Left colon (tissue), 2 donors: Measurements from ENCODE around the gene UPK1B. TPM values are rescaled to one million over a fixed set of nuclear protein-coding genes. Genes with fewer than 3 reads are reported as not detected.
A peak's percentile ranks its signal among the peaks of the same experiment; 100 is the strongest.
"Not testable (repeated sequence)": the region's sequence is repeated elsewhere in the genome, so short reads cannot be mapped to it uniquely, and the experiment has no call there.

Experiments used
- ATAC-seq: fragments of 200-7000 bp; cut with Tn5 transposase; one replicate; pipeline ENCODE4 v1.9.1; 2020; ENCODE audit warnings: mild to moderate bottlenecking, moderate library complexity
- DNase-seq, 2 donors: peaks; one replicate each; pipeline ENCODE4 v3.0.0-alpha.2; 2020
- intact Hi-C, 2 donors: fragments of 100-400 bp; cut with DNase I in 1 of 2; cut with micrococcal nuclease in 1 of 2; formaldehyde crosslinking; loops; one replicate each; pipeline versions ENCODE4 v1.11.2 to v1.14.0; 2022; cut with DNase I, micrococcal nuclease
- long read RNA-seq: library from polyadenylated mRNA; unstranded; transcript quantifications from one replicate; pipeline ENCODE4 v2.0.0, GENCODE V29; 2021
- total RNA-seq, 2 donors: library from RNA; stranded (reverse); fragmentation: NEBNext Ultra II Directional; extraction: Animal tissue kit (Norgen Biotek cat#: 25700); gene quantifications; one replicate each; pipeline ENCODE4 v1.2.1, GENCODE V29; 2021
- donor health status: DM: no; HTN: no; CAD: no.
- donor health status: DM: yes; HTN: yes; CAD: no.

The UPK1B gene
- not detected for total RNA-seq
- long read RNA-seq, result 0 reads

GRCh38 chr3:119173325-119173724, at the start of gene UPK1B:
Gene UPK1B (plus strand): TSS chr3:119173598. CDS start chr3:119186742, 13,144 bp downstream.
- no peak for DNase-seq
- no peak for ATAC-seq
- intact Hi-C loops, result no loop called here

GRCh38 chr3:119125342-119125741, 48.1 kb upstream of the UPK1B start:
- DNase-seq (no peak), ATAC-seq (no peak)
- intact Hi-C loops, result no loop called here

- DNase-seq (no peak), ATAC-seq (no peak)
- intact Hi-C loops, result no loop called here
Measured at GRCh38 chr3:119125742-119126504, 47.5 kb upstream of the UPK1B start.

DNA sequence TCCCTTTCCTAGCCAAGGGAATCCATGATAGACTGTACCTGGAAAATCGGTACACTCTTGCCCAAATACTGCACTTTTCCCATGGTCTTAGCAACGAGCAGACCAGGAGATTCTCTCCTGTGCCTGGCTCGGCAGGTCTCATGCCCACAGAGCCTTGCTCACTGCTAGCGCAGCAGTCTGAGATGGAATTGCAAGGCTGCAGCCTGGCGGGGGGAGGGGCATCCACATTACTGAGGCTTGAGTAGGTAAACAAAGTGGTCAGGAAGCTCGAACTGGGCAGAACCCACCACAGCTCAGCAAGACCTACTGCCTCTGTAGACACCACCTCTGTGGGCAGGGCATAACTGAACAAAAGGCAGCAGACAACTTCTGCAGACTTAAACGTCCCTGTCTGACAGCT, 43.1 kb upstream of the UPK1B start:
- ATAC-seq, intact Hi-C loops: not testable (repeated sequence)

DNA sequence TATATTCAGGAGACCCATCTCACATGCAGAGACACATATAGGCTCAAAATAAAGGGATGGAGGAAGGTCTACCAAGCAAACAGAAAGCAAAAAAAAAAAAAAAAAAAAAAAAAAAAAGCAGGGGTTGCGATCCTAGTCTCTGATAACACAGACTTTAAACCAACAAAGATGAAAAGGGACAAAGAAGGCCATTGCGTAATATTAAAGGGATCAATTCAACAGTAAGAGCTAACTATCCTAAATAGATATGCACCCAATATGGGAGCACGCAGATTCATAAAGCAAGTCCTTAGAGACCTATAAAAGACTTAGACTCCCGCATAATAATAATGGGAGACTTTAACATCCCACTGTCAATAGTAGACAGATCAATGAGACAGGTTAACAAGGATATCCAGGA, 41.1 kb upstream of the UPK1B start:
- ATAC-seq, DNase-seq, intact Hi-C loops: not testable (repeated sequence)

More for the DNA sequence above, 43.1 kb upstream of the UPK1B start:
- DNase-seq, result not testable (repeated sequence)

- ATAC-seq, DNase-seq, intact Hi-C loops: not testable (repeated sequence)
Measured at GRCh38 chr3:119139360-119139759, 34.0 kb upstream of the UPK1B start.

- intact Hi-C loops, result no loop called here
- DNase-seq (no peak), ATAC-seq (no peak)
Measured at GRCh38 chr3:119140466-119140865, 32.9 kb upstream of the UPK1B start.

DNA sequence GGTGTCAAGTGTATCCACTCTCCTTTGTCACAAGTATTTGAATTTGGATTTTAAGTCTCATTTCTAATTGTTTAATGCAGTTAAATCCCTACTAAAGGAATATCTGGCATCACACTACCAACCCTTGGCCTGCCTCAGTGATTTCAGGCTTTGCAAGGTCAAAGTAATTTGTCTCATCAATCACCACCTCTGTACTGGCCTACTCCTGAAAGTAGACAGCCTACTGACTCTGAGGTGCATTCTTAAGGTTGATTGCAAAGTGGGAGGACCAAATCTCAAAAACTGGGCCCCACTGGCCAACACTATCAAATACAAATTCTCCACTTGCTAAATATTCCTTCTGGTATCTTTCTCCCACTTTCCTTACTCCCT, 28.3 kb upstream of the UPK1B start:
- ATAC-seq (peak; percentile 23), DNase-seq (no peak)
- intact Hi-C loops, result no loop called here

- peak in 1 of 2 donors; percentile 10 for DNase-seq
- peak; percentile 90 for ATAC-seq
- intact Hi-C loops, result no loop called here
Measured at GRCh38 chr3:119145500-119146167, 27.8 kb upstream of the UPK1B start, which contains the start of gene TEX55. Gene TEX55 (plus strand): TSS chr3:119146165. CDS start chr3:119146190, 25 bp downstream.

DNA sequence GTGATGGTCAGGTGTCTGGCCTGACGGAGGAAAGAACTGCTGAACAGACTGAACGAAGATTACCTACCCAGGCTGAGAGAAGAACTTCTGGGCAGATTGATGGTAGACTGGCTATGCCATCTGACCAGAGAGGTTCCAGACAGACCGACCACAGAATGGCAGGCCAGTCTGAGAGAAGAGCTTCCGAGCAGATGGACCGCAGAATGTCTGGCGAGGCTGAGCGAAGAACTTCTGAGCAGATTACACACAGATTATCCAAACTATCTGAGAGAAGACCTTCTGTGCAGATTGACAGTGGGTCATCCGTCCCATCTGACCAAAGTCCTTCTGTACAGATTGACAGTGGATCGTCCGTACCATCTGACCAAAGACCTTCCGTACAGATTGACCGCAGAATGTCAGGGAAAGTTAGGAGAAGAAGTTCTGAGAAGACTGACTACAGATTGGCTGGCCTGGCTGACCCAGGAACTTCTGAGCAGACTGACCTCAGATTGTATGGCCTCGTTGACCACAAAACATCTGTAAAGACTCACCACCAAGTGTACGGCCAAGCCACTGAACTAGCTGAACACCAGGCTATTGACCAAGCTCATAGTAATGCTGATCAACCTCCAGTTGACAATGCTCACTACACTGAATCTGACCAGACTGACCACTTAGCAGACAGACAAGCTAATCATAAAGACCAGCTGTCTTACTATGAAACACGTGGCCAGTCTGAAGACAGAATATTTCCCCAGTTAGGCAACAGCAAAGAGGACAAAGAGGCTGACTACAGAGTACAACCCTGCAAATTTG, 26.6 kb upstream of the UPK1B start:
- DNase-seq (no peak), ATAC-seq (no peak)
- intact Hi-C loops, result no loop called here

DNA sequence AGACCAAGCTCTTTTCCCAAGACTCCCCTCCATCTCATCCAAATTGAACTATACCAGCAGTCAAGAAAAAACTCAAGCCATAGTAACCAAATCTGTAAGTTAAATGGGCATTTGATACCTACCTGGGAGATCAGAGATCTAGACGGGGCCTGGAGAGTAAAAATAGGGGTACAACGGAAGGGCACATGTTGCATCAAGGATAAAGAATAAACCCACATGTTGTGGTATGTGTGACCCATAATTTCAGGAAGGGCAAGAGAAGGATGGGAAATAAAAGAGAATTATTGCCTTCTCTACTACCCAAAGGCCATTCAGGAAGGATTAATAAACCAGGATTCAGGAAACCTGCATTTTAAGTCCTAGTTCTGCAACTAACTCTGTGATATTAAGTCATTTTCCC, 25.9 kb upstream of the UPK1B start:
- intact Hi-C loops, result no loop called here
- ATAC-seq (no peak), DNase-seq (no peak)

GRCh38 chr3:119148493-119149180, 24.8 kb upstream of the UPK1B start:
- ATAC-seq, result no peak
- DNase-seq, result no peak
- intact Hi-C loops, result no loop called here

DNA sequence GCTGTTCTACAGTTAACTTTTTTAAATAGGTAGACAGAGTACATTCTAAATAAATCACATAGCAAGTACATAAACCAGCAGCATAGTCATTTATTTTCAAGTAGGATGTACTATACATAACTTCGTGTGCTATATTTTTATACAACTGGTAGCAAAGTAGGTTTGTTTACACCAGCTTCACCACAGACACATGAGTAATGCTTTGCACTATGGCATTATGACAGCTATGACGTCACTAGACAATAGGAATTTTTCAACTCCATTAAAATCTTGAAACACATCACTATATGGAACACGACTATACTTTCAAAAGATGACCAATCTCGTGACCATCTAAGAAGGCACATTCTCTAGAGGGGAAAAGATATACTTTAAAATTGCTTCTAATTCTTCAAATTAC, 23.9 kb upstream of the UPK1B start:
- intact Hi-C loops, result no loop called here
- DNase-seq (no peak), ATAC-seq (no peak)

- ATAC-seq (no peak), DNase-seq (no peak)
- intact Hi-C loops, result no loop called here
Measured at GRCh38 chr3:119156868-119157267, 16.5 kb upstream of the UPK1B start.

DNA sequence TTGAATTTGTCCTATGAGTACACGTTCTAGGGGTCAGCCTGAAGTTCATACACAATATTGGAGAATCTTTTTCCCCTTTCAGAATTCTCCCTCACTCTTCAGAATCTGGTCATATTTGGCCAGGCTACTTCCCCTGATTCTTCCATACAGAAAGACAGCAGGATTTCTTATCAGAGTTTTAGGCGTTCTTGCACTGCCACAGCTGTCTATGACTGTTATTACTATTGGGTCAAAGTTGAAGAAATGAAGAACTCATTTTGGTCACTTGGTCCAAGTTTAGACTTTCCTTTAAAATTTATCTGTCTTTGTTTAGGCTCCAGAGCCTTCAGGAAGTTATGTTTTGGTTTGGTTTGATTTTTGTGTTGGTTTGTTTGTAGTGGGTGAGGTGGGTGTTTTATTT, 15.4 kb upstream of the UPK1B start:
- ATAC-seq, result no peak
- no peak for DNase-seq
- intact Hi-C loops, result no loop called here

DNA sequence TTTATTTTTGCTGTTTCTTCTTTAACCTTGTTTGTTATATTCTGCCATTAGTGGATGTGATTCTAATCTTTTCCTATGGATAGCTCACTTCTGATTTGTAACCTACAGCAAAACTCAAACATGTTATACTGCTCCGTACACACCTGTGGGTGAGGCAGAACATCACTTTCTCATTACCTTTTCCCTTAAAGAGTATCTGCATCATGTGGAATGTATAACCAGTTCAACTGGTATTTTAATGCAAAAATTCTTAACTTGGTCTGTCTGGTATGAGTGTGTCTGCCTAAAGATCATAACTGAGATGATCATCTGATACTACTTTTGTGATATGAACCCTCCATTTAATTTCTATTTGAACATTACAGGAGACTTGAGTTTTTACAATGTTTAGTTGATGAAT, 13.0 kb upstream of the UPK1B start:
- ATAC-seq (peak; percentile 34), DNase-seq (no peak)
- intact Hi-C loops, result no loop called here

GRCh38 chr3:119160815-119161214, 12.6 kb upstream of the UPK1B start:
- intact Hi-C loops, result no loop called here
- ATAC-seq (no peak), DNase-seq (no peak)

DNA sequence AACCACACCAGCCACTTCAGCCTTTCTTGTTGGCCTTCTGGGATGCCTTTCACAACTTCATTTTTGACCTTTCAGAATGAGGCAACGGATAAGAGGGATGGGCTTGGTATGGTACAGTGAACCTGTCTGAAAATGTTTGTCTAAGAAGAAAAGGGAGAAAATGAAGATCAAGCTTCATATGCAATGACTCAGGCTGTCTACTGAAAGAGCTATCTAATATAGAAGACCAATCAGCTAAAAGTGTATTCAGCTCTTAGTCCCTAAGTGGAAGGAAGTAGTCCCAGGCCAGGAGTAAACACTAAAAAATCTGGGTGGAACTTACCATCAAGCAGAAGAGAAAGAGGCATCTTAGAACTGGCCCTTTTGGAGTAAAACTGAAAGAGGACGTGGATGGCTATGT, 12.2 kb upstream of the UPK1B start:
- ATAC-seq (no peak), DNase-seq (no peak)
- intact Hi-C loops, result no loop called here

DNA sequence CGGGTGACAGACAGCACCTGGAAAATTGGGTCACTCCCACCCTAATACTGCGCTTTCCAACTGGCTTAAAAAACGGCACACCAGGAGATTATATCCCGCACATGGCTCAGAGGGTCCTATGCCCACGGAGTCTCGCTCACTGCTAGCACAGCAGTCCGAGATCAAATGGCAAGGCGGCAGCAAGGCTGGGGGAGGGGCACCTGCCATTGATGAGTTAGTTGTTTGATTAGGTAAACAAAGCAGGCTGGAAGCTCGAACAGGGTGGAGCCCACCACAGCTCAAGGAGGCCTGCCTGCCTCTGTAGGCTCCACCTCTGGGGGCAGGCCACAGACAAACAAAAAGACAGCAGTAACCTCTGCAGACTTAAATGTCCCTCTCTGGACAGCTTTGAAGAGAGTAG, 8.7 kb upstream of the UPK1B start:
- intact Hi-C loops, ATAC-seq, DNase-seq: not testable (repeated sequence)
